HG02642 (cell line): ENCODE results near the gene PSMD1.

Experiments
- ATAC-seq: cut with Tn5 transposase; IDR thresholded peaks from one replicate; pipeline ENCODE4 v1.9.1; 2021; ENCODE audit warnings: mild to moderate bottlenecking; ENCODE audit not compliant: unreplicated experiment, poor library complexity

Gene PSMD1

DNA sequence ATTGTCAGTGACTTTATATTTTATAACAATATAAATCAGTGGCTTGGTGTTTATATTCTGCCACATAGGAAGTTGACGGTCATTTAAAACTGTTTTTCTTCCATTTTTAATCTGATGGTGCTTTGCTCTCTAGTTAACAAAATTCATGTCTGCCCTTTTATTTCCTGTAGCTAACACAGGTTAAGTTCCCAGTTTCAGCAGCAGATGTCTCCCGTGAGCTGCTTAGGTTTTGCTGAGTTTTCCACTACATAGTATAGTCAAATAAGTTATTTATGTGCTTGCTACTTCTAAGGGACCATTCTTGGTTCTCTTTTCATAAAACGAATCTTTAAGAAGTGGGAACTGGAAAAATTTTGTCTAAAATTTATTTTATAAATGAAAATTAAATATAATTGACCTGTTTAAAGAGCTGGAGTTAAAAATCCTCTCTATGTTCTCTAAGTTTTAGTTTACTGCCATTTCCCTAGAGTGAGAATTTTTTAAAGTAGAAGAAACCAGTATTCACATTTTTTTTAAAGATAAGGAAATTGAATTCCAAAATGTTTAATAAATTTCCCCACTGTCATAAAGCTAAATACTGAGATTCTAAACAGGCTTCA, 47.5 kb downstream of the PSMD1 start:
- ATAC-seq = peak; percentile 68

DNA sequence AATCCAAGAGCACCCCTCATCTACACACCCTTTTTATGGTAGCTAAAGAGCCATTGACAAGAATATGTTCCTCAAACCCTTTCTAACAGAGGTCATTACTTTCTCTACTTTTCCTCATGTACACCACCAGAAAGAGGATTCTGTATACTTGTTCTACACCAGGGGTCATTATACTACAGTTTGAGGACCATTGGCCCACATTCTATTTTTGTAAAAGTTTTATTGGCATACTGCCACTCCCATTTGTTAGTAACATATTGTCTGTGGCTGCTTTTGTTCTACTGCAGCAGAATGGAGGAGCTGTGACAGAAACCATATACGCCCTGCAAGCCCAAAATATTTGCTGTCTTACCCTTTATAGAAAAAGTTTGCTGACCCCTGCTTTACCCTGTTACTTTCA, 53.9 kb downstream of the PSMD1 start:
- no peak for ATAC-seq

- ATAC-seq = no peak
Observed at GRCh38 chr2:231111987-231112386, 55.3 kb downstream of the PSMD1 start.

DNA sequence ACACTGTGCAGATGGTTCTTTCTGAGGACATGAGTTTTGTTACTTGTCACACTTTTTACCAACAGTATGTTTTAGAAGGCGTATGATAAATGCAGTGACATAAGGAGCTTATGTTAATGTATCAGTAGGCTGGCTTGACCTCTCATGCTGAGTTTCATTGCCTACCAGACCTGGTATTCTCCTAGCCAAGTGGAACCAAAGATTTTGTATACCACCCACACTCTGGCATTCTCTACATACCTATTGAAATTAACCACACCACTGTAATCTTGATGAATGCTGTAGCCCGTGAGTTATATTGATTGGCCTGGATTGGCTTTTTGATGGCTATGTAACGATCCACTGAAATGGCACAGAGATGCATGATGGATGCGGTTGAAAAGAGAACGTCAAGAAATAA, 56.8 kb downstream of the PSMD1 start:
- no peak for ATAC-seq

GRCh38 chr2:231115651-231116050, 59.0 kb downstream of the PSMD1 start:
- no peak for ATAC-seq

DNA sequence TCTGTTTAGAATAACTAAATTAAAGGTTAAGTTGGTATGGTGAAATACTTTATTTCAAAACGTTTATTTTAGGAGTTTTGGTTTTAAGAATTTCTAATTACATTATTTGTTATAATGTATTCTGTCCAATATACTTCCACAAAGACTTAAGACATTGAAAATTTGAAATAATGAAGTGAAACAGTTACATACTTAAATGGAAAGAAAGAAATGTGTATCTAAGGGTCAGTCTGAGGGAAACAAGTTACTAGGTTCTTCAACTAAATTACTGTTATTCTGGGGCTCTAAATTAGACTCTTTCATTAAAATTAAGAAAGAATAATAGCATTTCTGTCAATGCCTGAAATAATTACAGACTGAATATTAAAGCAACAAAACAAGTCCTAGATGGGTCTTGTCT, 60.5 kb downstream of the PSMD1 start:
- no peak for ATAC-seq

DNA sequence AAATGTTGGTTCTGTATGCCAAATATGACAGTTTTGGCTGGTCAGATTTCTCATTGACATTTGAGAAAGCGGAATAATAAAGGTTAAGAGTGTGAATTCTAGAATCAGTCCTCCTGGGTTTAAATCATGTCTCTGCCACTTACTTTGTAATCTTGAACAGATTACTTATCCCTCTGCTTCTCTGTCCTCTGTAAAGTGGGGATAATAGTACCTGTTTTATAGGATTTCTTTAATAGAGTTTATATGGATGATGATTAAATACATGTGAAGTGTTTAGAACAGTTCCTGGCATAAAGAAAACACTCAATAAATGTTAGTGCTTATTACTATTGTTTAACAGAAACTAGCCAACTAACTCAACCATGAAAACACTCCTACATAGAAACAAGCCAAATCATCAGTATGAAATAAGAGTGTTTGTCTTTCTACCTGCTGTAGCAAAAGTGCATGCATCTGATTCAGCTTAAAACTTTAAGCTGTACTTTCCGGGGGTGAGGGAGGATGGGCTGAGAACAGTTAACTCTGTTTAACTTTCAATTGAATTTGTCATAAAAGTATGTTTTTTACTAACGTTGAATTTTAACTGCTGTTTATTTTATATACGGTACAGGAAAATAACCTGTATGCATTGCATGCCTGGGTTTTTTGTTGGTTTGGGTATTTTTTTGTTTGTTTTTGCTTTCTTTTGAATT, 61.4 kb downstream of the PSMD1 start:
- no peak for ATAC-seq

- ATAC-seq = no peak
Observed at GRCh38 chr2:231118614-231118942, 61.9 kb downstream of the PSMD1 start.

DNA sequence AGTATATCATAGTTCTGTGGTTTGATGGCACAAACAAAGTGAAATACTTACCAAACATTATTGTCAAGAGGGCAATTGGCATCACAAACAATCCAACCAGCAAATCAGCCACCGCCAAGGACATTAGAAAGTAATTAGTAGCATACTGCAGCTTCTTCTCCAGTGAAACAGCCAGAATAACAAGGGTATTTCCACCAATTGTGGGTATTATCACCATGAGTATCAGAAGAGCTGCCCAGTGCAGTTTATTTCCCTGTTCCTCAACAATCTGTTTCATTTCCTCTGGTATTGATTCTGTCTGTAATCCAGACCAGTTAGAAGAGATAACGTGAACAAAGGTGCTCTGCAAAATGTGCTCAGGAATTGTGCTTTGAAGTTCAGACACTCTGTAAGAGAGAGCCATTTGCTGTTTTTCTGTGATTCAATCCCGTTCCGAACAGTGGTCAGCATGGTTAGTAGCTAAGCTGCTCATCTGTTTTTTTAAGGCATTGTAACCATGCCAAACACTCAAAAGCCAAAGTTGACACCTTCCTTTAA, 66.8 kb downstream of the PSMD1 start:
- no peak for ATAC-seq

GRCh38 chr2:231124838-231125568, 68.3 kb downstream of the PSMD1 start, which contains the start of gene HTR2B:
TSS of gene HTR2B (minus strand) at chr2:231125042. CDS start at chr2:231123764, 1,278 bp downstream.
- no peak for ATAC-seq

DNA sequence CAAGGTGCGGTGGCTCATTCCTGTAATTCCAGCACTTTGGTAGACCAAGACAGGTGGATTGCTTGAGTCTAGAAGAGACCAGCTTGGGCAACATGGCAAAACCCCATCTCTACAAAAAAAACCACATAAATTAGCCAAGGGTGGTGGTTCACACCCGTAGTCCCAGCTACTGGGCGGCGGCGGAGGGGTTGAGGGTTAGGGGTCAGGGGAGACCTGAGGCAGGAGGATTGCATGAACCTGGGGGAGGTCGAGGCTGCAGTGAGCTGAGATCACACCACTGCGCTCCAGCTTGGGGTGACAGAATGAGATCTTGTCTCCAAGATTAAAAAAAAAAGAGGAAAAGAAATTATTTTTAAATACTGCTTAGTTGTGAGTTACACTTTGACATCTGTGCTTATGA, 69.5 kb downstream of the PSMD1 start:
- ATAC-seq = no peak

GRCh38 chr2:231127480-231127879, 70.8 kb downstream of the PSMD1 start:
- ATAC-seq = no peak

- no peak for ATAC-seq
Observed at GRCh38 chr2:231127936-231128335, 71.3 kb downstream of the PSMD1 start.

DNA sequence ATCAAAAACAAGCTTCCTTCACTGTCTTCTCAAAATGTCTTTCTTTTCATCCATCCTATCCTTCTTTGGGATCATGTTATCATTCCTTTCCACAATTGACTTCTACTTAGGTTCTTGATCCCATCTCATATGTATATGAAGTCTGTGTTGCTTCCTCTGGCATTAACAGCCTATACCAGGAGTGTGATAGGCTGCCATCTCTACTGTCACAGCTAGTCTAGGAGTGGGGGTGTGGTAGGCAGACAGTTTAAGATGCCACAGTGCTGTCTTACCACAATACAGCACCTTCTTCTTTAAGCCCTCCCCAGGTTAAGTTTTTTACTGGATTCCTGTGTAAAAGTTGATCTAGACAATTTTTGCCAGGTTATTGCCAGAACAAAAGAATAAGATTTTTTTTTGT, 71.9 kb downstream of the PSMD1 start:
- ATAC-seq = no peak

GRCh38 chr2:231129216-231129615, 72.5 kb downstream of the PSMD1 start:
- ATAC-seq = no peak

DNA sequence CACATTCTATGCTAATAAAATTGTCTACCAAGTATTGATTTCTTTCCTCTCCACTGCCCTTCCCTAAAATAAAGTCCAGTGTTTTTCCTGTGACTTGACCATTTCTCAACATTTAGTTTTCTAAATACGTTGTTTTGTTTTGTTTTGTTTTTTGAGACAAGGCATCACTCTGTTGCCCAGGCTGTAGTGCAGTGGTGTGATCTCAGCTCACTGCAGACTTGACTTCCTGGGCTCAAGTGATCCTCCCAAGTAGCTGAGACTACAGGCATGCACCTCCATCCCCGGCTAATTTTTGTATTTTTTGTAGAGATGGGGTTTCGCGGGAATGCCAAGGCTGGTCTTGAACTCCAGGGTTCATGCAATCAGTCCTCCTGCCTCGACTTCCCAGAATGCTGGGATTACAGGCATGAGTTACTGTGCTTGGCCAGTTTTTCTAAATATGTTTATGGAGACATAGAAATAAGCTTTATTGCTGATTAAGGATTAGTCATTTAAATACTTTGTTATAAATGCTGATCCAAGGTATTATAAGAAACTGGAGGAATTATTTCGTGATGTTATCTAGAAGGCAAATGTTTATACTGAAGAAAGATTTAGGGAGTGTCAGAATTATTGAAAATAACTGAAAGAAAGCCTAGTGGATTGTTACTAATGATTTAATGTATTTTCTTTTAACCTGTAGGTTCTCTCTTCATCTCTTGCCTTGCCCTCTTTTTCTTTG, 73.8 kb downstream of the PSMD1 start:
- no peak for ATAC-seq

DNA sequence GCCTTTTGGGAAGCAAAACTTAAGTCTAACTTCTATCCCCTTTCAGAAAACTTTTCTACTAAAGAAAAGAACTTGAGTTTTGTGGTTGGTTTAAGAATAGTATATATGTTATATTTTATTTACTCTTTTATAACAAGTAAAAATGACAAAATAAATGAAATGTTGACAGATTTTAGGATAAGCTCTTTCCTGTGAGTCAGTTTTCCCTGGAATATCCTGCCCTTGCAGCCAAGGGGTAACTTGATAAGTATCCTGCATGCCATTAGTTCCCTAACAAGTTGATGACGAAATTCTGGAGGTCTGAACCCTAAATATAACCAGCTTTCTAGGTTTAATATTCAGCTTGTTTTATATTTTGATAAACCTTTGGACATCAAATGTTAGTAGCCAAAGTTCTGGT, 75.5 kb downstream of the PSMD1 start:
- ATAC-seq = no peak

- no peak for ATAC-seq
Observed at GRCh38 chr2:231133365-231134099, 76.9 kb downstream of the PSMD1 start.

DNA sequence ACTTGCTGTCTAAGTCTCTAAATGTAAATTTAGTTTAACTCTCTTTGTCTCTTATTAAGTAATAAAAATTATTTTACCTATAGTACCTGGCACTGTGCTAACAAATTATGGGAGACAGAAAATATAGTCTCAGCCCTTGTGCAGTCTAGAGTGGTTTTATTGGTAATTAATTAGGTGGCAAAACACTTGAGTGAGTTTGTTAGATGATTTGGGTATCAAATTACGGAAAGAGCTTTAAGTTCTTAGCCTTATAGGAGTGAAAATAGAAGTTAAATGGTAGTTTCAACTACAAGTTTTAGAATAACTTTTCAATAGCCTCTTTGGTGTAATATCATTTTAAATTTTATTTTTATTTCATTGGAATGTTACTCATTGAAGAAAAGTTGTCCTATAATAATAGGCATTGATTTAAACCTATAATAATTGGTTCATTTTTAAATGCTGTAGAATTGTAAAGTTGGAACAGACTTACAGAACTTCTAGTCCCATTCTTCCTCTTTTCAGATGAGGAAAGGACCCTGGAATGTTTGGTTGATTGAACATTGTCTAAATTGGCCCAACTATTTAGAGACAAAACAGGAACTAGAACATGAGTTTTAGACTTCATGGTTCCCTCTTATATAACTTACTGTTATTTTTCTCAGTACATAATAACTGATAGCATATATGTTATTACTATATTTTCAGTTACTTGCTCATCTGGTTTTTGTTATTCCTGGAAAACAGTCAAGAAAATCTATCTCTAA, 78.4 kb downstream of the PSMD1 start:
- ATAC-seq = no peak
